T-helper 2 cell treated with Interferon-gamma antibody and Interleukin-4, amounts not matched to agents 100 ng/mL and 5 ng/mL, for 36 hours (primary cell): ENCODE measurements around the gene NOXO1. TPM values are rescaled to one million over a fixed set of nuclear protein-coding genes. Genes with fewer than 3 reads are reported as not detected.
"Not testable (repeated sequence)": the region's sequence is repeated elsewhere in the genome, so short reads cannot be mapped to it uniquely, and the experiment has no call there.

ENCODE experiments used
- intact Hi-C: fragments of 100-400 bp; cut with micrococcal nuclease; formaldehyde crosslinking; loops from one replicate; pipeline ENCODE4 v1.15.1; 2023
- total RNA-seq: library from RNA; stranded (reverse); gene quantifications from 2 replicates; pipeline ENCODE4 v1.2.3, GENCODE V29; 2022

NOXO1 gene
- total RNA-seq, 1 donor from 2014 or later: 0.25 TPM

- intact Hi-C loops: not testable (repeated sequence)
Observed at GRCh38 chr16:2011726-2012125, 30.5 kb upstream of the NOXO1 start.

DNA sequence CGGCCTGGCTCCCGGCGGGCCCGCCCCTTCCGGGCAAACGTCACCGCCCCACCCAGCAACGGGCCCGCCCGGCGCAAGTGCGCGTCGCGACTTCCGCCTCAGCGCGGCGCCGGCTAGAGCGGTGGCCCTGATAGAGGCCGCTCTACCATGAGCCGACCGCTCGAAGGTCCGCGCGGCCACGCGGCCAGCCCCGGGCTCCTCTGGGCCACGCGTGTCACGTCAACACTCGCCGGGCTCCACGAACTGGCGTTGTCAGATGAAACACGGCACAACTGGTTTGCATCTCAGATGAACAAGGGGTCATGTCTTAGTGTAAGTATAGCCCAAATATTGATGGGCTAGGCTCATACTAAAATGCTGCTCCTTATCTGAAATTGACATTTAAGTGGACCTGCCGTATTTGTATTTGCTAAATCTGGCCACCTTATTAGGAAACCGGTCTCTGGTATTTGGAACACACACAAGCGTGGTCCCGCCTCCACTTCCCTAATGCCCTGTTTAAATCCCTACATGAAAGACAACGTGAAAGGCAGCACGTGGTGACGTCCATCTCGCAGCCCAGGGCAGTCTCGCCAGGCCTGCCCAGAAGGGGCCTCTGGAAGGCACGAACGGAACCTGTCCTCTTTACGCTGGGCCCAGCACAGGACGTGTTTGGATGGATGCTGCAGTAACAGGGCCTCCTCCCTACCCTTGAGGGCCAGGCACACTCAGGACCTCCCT, 28.7 kb upstream of the NOXO1 start, which contains the start of gene ZNF598:
Gene ZNF598 (minus strand): TSS at position 31 of the 720 bp plus-strand sequence.
- intact Hi-C loops: loop anchor here (1.0 to 5.0 kb wide), 2 partner anchors 38 to 145 kb away; partner anchors contain the start of genes TBL3 and TRAF7

- intact Hi-C loops: loop anchor here (5.0 kb wide), 1 partner anchor 37 kb away; the partner anchor contains the start of gene TBL3
Observed at GRCh38 chr16:2009164-2009711, 28.0 kb upstream of the NOXO1 start.

- intact Hi-C loops: loop anchor here (5.0 kb wide), 1 partner anchor 36 kb away; the partner anchor contains the start of gene TBL3
Observed at GRCh38 chr16:2008631-2009163, 27.4 kb upstream of the NOXO1 start.

DNA sequence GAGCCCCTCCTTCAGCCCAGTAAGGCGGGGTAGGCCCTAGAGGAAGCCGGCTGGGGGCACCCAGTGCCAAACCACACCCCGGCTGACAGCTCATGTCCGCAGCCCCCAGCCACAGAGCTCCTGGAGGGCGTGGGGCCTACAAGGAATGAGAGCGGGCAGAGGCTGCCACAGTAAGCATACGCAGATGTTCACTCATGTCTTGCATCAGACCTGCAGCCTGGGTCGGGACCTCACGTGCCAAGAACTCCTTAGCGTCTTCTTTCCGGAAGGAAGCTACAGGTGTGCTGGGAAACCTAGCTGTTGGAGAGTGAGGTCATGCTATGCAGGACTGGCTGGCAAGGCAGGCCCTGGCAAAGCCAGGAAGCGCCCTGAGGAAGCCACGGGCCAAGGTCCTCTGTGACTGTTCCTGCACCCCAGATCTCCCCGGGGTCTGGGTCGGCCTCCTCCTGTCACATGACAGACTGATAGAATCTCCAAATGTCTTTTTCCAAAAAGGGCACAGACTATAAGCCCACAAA, 26.8 kb upstream of the NOXO1 start:
- intact Hi-C loops: loop anchor here (5.0 kb wide), 1 partner anchor 36 kb away; the partner anchor contains the start of gene TBL3

DNA sequence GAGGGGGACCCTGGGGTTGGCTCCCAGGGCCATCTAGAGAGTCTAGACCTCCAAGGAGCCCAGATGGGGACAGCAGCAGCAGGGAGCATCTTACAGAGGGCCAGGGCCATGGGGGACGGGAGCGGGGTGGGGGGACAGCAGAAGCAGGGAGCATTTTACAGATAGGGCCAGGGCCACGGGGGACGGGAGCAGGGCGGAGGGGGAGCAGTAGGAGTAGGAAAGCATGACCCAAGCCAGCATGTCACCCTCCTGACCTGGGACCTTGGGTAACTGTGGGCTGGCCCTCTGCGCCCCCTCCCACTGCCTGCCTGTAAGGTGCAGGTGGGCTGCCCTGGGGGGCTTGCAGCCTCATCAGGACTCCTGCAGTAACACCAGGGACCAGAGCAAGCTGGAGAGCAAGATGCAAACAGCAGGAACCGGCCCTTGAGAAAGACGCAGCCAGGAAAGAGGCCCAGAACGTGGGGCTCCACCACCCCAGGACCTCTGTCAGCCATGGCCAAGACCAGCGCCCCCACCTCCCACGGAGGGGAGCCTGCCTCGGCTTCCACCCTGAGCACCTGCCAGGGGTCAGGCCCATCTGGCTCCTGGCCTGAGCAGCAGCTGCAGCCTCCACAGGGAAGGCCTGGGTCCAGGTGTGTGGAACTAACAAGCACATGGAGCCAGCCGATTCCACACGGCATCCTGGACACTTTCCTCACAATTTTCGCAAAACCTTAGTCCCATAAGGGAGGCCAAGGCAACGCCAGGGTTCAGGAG, 26.0 kb upstream of the NOXO1 start:
- intact Hi-C loops: loop anchor here (5.0 kb wide), 1 partner anchor 35 kb away; the partner anchor contains the start of gene TBL3

DNA sequence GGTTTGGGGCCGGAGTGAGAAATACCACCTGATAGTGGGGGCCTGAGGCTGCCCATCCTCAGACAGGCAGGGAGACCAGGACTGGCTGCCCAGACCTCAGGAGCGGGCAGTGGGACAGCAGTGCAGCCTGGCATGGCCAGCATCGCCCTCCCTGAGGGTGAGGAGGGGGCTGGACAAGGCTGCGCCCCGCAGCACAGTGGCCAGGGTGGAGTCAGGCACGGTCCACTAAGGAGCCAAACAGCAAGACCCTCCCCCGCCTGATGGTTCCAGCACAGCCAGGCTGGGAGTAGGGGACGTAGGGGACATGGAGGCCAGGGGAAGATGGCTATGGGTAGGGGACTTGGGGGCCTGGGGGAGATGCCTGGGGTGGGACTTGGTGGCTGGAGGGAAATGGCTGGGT, 25.0 kb upstream of the NOXO1 start:
- intact Hi-C loops: loop anchor here (5.0 kb wide), 1 partner anchor 34 kb away; the partner anchor contains the start of gene TBL3

- intact Hi-C loops: loop anchor here (5.0 kb wide), 1 partner anchor 33 kb away; the partner anchor contains the start of gene TBL3
Observed at GRCh38 chr16:2005646-2006045, 24.4 kb upstream of the NOXO1 start.

GRCh38 chr16:2004795-2005517, 23.7 kb upstream of the NOXO1 start:
- intact Hi-C loops: loop anchor here (5.0 kb wide), 1 partner anchor 33 kb away; the partner anchor contains the start of gene TBL3

GRCh38 chr16:2003827-2004641, 22.8 kb upstream of the NOXO1 start:
- intact Hi-C loops: no loop called here

GRCh38 chr16:2003231-2003826, 22.1 kb upstream of the NOXO1 start:
- intact Hi-C loops: no loop called here

GRCh38 chr16:2002406-2003230, 21.3 kb upstream of the NOXO1 start:
- intact Hi-C loops: no loop called here

DNA sequence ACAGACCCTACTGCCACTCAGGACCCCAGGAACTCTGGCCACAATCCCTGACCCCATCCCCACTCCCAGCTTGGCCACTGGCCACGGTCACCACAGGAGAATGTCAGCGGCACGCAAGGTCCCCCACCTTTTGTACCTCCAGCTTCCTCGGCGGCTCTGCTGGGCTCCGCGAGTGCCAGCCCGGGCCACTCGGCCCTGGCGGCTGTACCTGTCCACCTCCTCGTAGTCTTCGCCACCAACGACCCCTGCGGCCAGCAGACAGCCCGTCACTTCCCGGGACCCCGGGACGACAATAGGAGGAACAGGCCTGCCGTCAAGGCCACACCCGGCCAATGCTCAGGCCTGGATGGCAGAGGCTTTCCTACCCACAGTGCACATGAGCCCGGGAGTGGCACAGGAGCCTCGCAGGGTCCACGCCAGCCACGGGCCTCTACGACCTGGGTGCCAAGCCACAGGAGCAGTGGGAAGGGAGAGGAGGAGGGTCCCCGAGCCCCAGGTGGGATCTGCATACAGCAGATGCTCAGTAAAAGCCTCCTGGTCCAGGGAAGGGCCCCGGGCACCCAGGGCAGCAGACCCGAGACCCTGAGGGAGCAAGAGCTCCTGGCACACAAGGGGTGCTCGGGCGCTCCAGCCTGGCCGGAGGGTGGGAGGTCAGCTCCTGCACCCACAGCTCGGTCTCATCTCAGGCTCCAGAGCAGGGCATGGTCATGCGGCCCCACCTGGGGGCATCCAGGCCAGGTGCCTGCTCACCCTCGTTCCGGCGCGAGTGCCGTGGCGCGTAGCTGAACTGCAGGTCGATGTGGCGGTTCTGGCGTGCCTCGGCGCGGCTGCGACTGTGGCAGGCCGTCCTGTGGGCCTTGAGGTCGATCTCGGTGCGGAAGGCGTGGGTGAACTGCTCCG, 20.4 kb upstream of the NOXO1 start:
- intact Hi-C loops: no loop called here

- intact Hi-C loops: no loop called here
Observed at GRCh38 chr16:2001035-2001434, 19.8 kb upstream of the NOXO1 start.

GRCh38 chr16:1999866-2000514, 18.7 kb upstream of the NOXO1 start:
- intact Hi-C loops: no loop called here

- intact Hi-C loops: no loop called here
Observed at GRCh38 chr16:1998852-1999801, 17.9 kb upstream of the NOXO1 start.
